GM12878 (cell line): ENCODE measurements around the gene CD34.

Experiments
- CREB1 ChIP-seq: IDR thresholded peaks from 2 replicates; pipeline ENCODE4 v1.6.1; 2012; ENCODE audit warnings: low read depth, mild to moderate bottlenecking, inconsistent platforms
- EP300 ChIP-seq, 2 experiments: fragments of 150-350 bp in 1 of 2; IDR thresholded peaks; 2 replicates each; pipeline ENCODE4 v1.6.1; 2011 to 2012; ENCODE audit warnings: low read depth in 2 of 2, low read length in 2 of 2, borderline replicate concordance in 1 of 2, improper control_type of control experiment in 1 of 2, inconsistent platforms in 1 of 2; ENCODE audit not compliant: control insufficient read depth in 1 of 2
- TF ChIP-seq, protein P1 (sequence below): IDR thresholded peaks from 2 replicates; pipeline ENCODE4 v1.6.1; 2012; ENCODE audit warnings: low read depth, low read length, improper control_type of control experiment
- TF ChIP-seq, protein P2 (sequence below), 3 experiments: IDR thresholded peaks in 2 of 3; conservative IDR thresholded peaks in 1 of 3; 2 replicates each; pipeline ENCODE4 v1.5.1; 2011; ENCODE audit warnings: low read depth in 3 of 3, low read length in 3 of 3, mild to moderate bottlenecking in 3 of 3, control low read depth in 2 of 3, moderate library complexity in 2 of 3, inconsistent platforms in 1 of 3, mixed read lengths in 1 of 3; ENCODE audit not compliant: control insufficient read depth in 2 of 3, insufficient read depth in 1 of 3; ENCODE audit errors: extremely low read depth in 1 of 3

- TF ChIP-seq, protein P1, sequence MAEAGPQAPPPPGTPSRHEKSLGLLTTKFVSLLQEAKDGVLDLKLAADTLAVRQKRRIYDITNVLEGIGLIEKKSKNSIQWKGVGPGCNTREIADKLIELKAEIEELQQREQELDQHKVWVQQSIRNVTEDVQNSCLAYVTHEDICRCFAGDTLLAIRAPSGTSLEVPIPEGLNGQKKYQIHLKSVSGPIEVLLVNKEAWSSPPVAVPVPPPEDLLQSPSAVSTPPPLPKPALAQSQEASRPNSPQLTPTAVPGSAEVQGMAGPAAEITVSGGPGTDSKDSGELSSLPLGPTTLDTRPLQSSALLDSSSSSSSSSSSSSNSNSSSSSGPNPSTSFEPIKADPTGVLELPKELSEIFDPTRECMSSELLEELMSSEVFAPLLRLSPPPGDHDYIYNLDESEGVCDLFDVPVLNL: no peak
- TF ChIP-seq, protein P2, sequence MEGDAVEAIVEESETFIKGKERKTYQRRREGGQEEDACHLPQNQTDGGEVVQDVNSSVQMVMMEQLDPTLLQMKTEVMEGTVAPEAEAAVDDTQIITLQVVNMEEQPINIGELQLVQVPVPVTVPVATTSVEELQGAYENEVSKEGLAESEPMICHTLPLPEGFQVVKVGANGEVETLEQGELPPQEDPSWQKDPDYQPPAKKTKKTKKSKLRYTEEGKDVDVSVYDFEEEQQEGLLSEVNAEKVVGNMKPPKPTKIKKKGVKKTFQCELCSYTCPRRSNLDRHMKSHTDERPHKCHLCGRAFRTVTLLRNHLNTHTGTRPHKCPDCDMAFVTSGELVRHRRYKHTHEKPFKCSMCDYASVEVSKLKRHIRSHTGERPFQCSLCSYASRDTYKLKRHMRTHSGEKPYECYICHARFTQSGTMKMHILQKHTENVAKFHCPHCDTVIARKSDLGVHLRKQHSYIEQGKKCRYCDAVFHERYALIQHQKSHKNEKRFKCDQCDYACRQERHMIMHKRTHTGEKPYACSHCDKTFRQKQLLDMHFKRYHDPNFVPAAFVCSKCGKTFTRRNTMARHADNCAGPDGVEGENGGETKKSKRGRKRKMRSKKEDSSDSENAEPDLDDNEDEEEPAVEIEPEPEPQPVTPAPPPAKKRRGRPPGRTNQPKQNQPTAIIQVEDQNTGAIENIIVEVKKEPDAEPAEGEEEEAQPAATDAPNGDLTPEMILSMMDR (IDR thresholded peaks at IDR 0.05 in 2 of 3, conservative IDR thresholded peaks at IDR 0.05 in 1 of 3; ENCODE audit: control insufficient read depth in 2 of 3, extremely low read depth in 1 of 3, insufficient read depth in 1 of 3, low read depth in 3 of 3, low read length in 3 of 3): no peak
- TF ChIP-seq CREB1 (no peak), EP300 (IDR thresholded peaks at IDR 0.05; ENCODE audit: borderline replicate concordance in 1 of 2, control insufficient read depth in 1 of 2, low read depth in 2 of 2, low read length in 2 of 2) (no peak)
Observed at GRCh38 chr1:207904391-207904790, 6.5 kb downstream of the CD34 start.
